HepG2 (cell line): ENCODE measurements around the gene ASIC3. TPM values are rescaled to one million over a fixed set of nuclear protein-coding genes. Genes with fewer than 3 reads are reported as not detected.

Experiments
- ADNP ChIP-seq: sonication (generic); formaldehyde crosslinking; IDR thresholded peaks from 2 replicates; pipeline ENCODE4 v1.4.0; 2020; ENCODE audit warnings: missing genetic modification reagents
- ELF3 ChIP-seq: IDR thresholded peaks from 2 replicates; pipeline ENCODE4 v1.6.1; 2016; ENCODE audit warnings: missing genetic modification reagents, missing compliant biosample characterization
- ELF4 ChIP-seq: sonication (generic); formaldehyde crosslinking; IDR thresholded peaks from 2 replicates; pipeline ENCODE4 v1.5.0; 2020; ENCODE audit warnings: missing genetic modification reagents, mild to moderate bottlenecking, moderate library complexity, borderline replicate concordance
- GATA4 ChIP-seq: sonication (generic); IDR thresholded peaks from 2 replicates; pipeline ENCODE4 v1.6.1; 2016; ENCODE audit warnings: antibody characterized with exemption, low read depth, borderline replicate concordance
- GPN1 ChIP-seq: sonication (generic); formaldehyde crosslinking; IDR thresholded peaks from 2 replicates; pipeline ENCODE4 v1.5.1; 2020; ENCODE audit warnings: missing genetic modification reagents, borderline replicate concordance
- HOXA3 ChIP-seq: sonication (generic); formaldehyde crosslinking; IDR thresholded peaks from 2 replicates; pipeline ENCODE4 v1.5.0; 2020; ENCODE audit warnings: missing genetic modification reagents
- KMT2A ChIP-seq: sonication (generic); formaldehyde crosslinking; IDR thresholded peaks from 2 replicates; pipeline ENCODE4 v1.4.0; 2020; ENCODE audit warnings: missing genetic modification reagents
- MXD4 ChIP-seq: IDR thresholded peaks from 2 replicates; pipeline ENCODE4 v1.6.1; 2016; ENCODE audit warnings: mild to moderate bottlenecking, missing biosample characterization, missing genetic modification reagents
- NFYC ChIP-seq: IDR thresholded peaks from 2 replicates; pipeline ENCODE4 v1.6.1; 2016; ENCODE audit warnings: missing genetic modification reagents, missing compliant biosample characterization
- PHF21A ChIP-seq: sonication (generic); formaldehyde crosslinking; IDR thresholded peaks from 2 replicates; pipeline ENCODE4 v1.5.0; 2020; ENCODE audit warnings: mild to moderate bottlenecking, missing genetic modification reagents
- SP5 ChIP-seq: IDR thresholded peaks from 2 replicates; pipeline ENCODE4 v1.6.1; 2016; ENCODE audit warnings: low read depth, borderline replicate concordance
- TAF1 ChIP-seq: sonication (generic); formaldehyde crosslinking; IDR thresholded peaks from 2 replicates; pipeline ENCODE4 v1.4.0; 2020; ENCODE audit warnings: missing genetic modification reagents
- TBL1XR1 ChIP-seq: fragments of 150-350 bp; IDR thresholded peaks from 2 replicates; pipeline ENCODE4 v1.6.1; 2014; ENCODE audit warnings: borderline replicate concordance, low read length; ENCODE audit not compliant: partially characterized antibody
- TBX2 ChIP-seq: sonication (generic); formaldehyde crosslinking; IDR thresholded peaks from 2 replicates; pipeline ENCODE4 v1.5.0; 2020; ENCODE audit warnings: missing genetic modification reagents, mild to moderate bottlenecking, borderline replicate concordance
- ZBTB21 ChIP-seq: sonication (generic); formaldehyde crosslinking; IDR thresholded peaks from 2 replicates; pipeline ENCODE4 v1.4.0; 2020; ENCODE audit warnings: missing genetic modification reagents
- ZFX ChIP-seq: sonication (generic); formaldehyde crosslinking; IDR thresholded peaks from 2 replicates; pipeline ENCODE4 v1.4.0; 2020; ENCODE audit warnings: mild to moderate bottlenecking, low read depth, missing genetic modification reagents, moderate library complexity
- ZNF225 ChIP-seq: sonication (generic); formaldehyde crosslinking; IDR thresholded peaks from 2 replicates; pipeline ENCODE4 v1.4.0; 2020; ENCODE audit warnings: mild to moderate bottlenecking, missing genetic modification reagents
- ZNF558 ChIP-seq: sonication (generic); formaldehyde crosslinking; IDR thresholded peaks from 2 replicates; pipeline ENCODE4 v1.9.0; 2022; ENCODE audit warnings: mild to moderate bottlenecking, missing genetic modification reagents, borderline replicate concordance
- ZNF776 ChIP-seq: sonication (generic); formaldehyde crosslinking; IDR thresholded peaks from 2 replicates; pipeline ENCODE4 v1.4.0; 2020; ENCODE audit warnings: mild to moderate bottlenecking, missing genetic modification reagents
- ZNF792 ChIP-seq: IDR thresholded peaks from 2 replicates; pipeline ENCODE4 v1.6.1; 2016
- ZNF891 ChIP-seq: sonication (generic); formaldehyde crosslinking; IDR thresholded peaks from 2 replicates; pipeline ENCODE4 v1.5.0; 2020; ENCODE audit warnings: mild to moderate bottlenecking, missing genetic modification reagents
- polyA plus RNA-seq, 8 experiments: library from polyadenylated mRNA; depleted of rRNA in 3 of 8; stranded (reverse) in 7 of 8; unstranded in 1 of 8; fragments of >200 nt; fragmentation: Illumina TruSeq in 4 of 8; extraction: Trizol in 4 of 8; gene quantifications; 2 replicates each; pipeline versions ENCODE4 v1.2.1 to v1.2.3, GENCODE V29; 2011 to 2016; ENCODE audit warnings: low read depth in 4 of 8, missing spikeins in 1 of 8, mixed read lengths in 1 of 8; ENCODE audit not compliant: insufficient read depth in 1 of 8
- total RNA-seq, 5 experiments: library from RNA; depleted of rRNA; stranded (reverse); fragments of >200 nt; fragmentation: Illumina TruSeq; extraction: Trizol; gene quantifications; 2 replicates each; pipeline ENCODE4 v1.2.3, GENCODE V29; 2016; ENCODE audit warnings: low read depth in 1 of 5
- TF ChIP-seq, protein P1 (sequence below): sonication (generic); formaldehyde crosslinking; IDR thresholded peaks from 2 replicates; pipeline ENCODE4 v1.4.0; 2020; ENCODE audit warnings: missing genetic modification reagents
- TF ChIP-seq, protein P2 (sequence below): sonication (generic); formaldehyde crosslinking; IDR thresholded peaks from 2 replicates; pipeline ENCODE4 v1.4.0; 2020; ENCODE audit warnings: mild to moderate bottlenecking, missing genetic modification reagents
- TF ChIP-seq, protein P3 (sequence below): sonication (generic); formaldehyde crosslinking; IDR thresholded peaks from 2 replicates; pipeline ENCODE4 v1.4.0; 2020; ENCODE audit warnings: missing genetic modification reagents
- TF ChIP-seq, protein P4 (sequence below): sonication (generic); formaldehyde crosslinking; IDR thresholded peaks from 2 replicates; pipeline ENCODE4 v1.8.1; 2023; ENCODE audit warnings: missing genetic modification reagents, mild to moderate bottlenecking, borderline replicate concordance

The ASIC3 gene
- total and polyA plus RNA-seq, 2 of the 13 experiments (the other 11 are each of a cell fraction or from before 2014, with no cell fraction given) = 0.51 TPM; not detected in 1

DNA sequence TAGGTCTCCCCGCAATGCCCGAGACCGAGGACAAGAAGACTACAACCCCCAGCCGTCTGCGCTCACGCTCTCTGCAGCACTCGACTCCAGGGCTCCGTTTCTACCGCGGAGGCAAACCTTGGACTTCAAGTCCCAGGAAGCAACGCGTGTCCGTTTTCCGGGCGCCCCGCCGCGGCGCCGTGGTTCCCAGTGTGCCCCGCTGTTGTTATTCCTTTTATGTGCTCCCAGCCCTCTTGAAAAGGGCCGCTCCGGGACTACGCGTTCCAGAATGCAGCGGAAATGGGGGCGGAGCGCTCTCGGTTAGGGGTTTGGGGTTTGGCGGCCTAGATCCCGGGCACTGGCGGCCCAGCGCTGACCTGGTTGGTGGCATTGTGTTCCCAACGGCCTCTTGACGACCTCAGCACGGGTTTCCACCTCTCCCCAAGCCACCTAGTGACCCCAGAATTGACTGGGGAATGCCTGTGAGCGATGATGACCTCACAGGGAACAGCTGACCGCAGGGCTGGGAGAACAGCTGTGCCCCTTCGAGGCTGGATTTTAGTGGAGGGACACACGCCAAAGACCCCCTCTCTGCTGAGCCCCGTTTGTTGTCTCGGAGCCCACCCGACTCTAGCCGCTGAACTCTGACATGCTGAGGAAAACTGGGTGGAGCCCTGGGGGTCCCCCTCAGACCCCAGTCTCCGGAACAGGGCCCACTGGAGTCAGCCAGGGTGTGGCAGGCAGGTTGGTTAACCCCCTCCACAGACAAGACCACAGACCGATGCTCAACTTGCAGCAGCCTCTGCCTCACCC, 9.9 kb downstream of the ASIC3 start (continued):
- TF ChIP-seq, protein P1, sequence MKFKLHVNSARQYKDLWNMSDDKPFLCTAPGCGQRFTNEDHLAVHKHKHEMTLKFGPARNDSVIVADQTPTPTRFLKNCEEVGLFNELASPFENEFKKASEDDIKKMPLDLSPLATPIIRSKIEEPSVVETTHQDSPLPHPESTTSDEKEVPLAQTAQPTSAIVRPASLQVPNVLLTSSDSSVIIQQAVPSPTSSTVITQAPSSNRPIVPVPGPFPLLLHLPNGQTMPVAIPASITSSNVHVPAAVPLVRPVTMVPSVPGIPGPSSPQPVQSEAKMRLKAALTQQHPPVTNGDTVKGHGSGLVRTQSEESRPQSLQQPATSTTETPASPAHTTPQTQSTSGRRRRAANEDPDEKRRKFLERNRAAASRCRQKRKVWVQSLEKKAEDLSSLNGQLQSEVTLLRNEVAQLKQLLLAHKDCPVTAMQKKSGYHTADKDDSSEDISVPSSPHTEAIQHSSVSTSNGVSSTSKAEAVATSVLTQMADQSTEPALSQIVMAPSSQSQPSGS (CRISPR knock-in tag) = 0 out of 2 replicates have a peak, but pooled peaks have one; percentile 43
- 0 out of 2 replicates have a peak, but pooled peaks have one; percentile 15 for TF ChIP-seq ZNF558
- peak; percentile 78 for TF ChIP-seq SP5 (CRISPR knock-in tag)
- TF ChIP-seq MXD4 = peak; percentile 48; the same call in 1 of the 2 replicates
- peak; percentile 52; the same call in 1 of the 2 replicates for TF ChIP-seq NFYC (CRISPR knock-in tag)
- peak; percentile 70; the same call in 1 of the 2 replicates for TF ChIP-seq ZBTB21 (CRISPR knock-in tag)
- TF ChIP-seq HOXA3 = peak; percentile 68
- TF ChIP-seq, protein P2, sequence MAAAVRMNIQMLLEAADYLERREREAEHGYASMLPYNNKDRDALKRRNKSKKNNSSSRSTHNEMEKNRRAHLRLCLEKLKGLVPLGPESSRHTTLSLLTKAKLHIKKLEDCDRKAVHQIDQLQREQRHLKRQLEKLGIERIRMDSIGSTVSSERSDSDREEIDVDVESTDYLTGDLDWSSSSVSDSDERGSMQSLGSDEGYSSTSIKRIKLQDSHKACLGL (CRISPR knock-in tag) = peak; percentile 12; the same call in 1 of the 2 replicates
- peak; percentile 35; the same call in 1 of the 2 replicates for TF ChIP-seq ZNF776 (CRISPR knock-in tag)
- TF ChIP-seq ELF3 (CRISPR knock-in tag) = peak; percentile 32; the same call in 1 of the 2 replicates
- peak; percentile 68; the same call in 1 of the 2 replicates for TF ChIP-seq TBX2
- TF ChIP-seq ZNF792 = peak; percentile 53; the same call in 1 of the 2 replicates
- peak; percentile 41; the same call in 1 of the 2 replicates for TF ChIP-seq ELF4 (CRISPR knock-in tag)
- TF ChIP-seq GPN1 = no peak
- TF ChIP-seq ZNF891 (CRISPR knock-in tag) = peak; percentile 53; the same call in 1 of the 2 replicates
- TF ChIP-seq ZNF225 (CRISPR knock-in tag) = peak; percentile 39; the same call in 1 of the 2 replicates
- no peak for TF ChIP-seq ADNP (CRISPR knock-in tag)
- 0 out of 2 replicates have a peak, but pooled peaks have one; percentile 21 for TF ChIP-seq GATA4
- TF ChIP-seq, protein P3, sequence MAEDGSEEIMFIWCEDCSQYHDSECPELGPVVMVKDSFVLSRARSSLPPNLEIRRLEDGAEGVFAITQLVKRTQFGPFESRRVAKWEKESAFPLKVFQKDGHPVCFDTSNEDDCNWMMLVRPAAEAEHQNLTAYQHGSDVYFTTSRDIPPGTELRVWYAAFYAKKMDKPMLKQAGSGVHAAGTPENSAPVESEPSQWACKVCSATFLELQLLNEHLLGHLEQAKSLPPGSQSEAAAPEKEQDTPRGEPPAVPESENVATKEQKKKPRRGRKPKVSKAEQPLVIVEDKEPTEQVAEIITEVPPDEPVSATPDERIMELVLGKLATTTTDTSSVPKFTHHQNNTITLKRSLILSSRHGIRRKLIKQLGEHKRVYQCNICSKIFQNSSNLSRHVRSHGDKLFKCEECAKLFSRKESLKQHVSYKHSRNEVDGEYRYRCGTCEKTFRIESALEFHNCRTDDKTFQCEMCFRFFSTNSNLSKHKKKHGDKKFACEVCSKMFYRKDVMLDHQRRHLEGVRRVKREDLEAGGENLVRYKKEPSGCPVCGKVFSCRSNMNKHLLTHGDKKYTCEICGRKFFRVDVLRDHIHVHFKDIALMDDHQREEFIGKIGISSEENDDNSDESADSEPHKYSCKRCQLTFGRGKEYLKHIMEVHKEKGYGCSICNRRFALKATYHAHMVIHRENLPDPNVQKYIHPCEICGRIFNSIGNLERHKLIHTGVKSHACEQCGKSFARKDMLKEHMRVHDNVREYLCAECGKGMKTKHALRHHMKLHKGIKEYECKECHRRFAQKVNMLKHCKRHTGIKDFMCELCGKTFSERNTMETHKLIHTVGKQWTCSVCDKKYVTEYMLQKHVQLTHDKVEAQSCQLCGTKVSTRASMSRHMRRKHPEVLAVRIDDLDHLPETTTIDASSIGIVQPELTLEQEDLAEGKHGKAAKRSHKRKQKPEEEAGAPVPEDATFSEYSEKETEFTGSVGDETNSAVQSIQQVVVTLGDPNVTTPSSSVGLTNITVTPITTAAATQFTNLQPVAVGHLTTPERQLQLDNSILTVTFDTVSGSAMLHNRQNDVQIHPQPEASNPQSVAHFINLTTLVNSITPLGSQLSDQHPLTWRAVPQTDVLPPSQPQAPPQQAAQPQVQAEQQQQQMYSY (CRISPR knock-in tag) = peak; percentile 50; the same call in 1 of the 2 replicates
- TF ChIP-seq, protein P4, sequence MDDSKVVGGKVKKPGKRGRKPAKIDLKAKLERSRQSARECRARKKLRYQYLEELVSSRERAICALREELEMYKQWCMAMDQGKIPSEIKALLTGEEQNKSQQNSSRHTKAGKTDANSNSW (CRISPR knock-in tag) = no peak
- TF ChIP-seq PHF21A (CRISPR knock-in tag) = peak; percentile 89
- peak; percentile 94 for TF ChIP-seq ZFX
- TF ChIP-seq KMT2A (CRISPR knock-in tag) = no peak; the same call in 1 of the 2 replicates
- TF ChIP-seq TAF1 (CRISPR knock-in tag) = peak; percentile 52; the same call in 1 of the 2 replicates
- TF ChIP-seq TBL1XR1 = peak; percentile 51
